Gastrocnemius medialis (tissue), 4 donors: ENCODE data around the gene NUBPL.

Source experiments
- POLR2A ChIP-seq, 2 donors: fragments of 450-650 bp; IDR thresholded peaks; one replicate each; pipeline ENCODE4 v1.6.1; 2017; ENCODE audit warnings: antibody characterized with exemption in 2 of 2, mild to moderate bottlenecking in 2 of 2, moderate library complexity in 2 of 2
- TF ChIP-seq, protein P1 (sequence below), 5 experiments: fragments of 450-650 bp in 3 of 5; fragments of 200-600 bp in 2 of 5; sonication (generic) in 2 of 5; IDR thresholded peaks in 4 of 5; conservative IDR thresholded peaks in 1 of 5; 1 replicate in 4 of 5; 2 replicates in 1 of 5; pipeline ENCODE4 v1.5.1; 2016 to 2019; ENCODE audit warnings: antibody characterized with exemption in 5 of 5, mild to moderate bottlenecking in 3 of 5, moderate library complexity in 3 of 5

DNA sequence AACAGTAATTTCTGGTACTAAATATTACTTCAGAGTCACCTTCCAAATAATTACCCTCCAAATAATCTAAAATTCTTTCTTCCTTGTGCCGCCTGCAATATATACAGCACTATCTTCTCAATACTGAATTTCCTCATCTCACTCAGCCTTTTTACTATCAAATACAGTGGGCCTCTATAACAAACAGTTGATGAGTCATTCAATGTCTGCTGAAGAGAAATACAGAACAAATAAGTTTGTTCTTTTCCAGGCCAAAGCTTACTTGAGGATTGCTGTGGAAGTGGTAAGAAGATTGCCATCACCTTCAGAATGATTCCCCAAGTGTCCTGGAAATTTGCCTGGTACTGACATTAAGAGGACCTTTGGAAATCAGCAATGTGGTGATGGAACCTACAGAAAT is 297.7 kb downstream of the NUBPL start:
- no peak for TF ChIP-seq POLR2A (IDR thresholded peaks at IDR 0.05)
- TF ChIP-seq, protein P1, sequence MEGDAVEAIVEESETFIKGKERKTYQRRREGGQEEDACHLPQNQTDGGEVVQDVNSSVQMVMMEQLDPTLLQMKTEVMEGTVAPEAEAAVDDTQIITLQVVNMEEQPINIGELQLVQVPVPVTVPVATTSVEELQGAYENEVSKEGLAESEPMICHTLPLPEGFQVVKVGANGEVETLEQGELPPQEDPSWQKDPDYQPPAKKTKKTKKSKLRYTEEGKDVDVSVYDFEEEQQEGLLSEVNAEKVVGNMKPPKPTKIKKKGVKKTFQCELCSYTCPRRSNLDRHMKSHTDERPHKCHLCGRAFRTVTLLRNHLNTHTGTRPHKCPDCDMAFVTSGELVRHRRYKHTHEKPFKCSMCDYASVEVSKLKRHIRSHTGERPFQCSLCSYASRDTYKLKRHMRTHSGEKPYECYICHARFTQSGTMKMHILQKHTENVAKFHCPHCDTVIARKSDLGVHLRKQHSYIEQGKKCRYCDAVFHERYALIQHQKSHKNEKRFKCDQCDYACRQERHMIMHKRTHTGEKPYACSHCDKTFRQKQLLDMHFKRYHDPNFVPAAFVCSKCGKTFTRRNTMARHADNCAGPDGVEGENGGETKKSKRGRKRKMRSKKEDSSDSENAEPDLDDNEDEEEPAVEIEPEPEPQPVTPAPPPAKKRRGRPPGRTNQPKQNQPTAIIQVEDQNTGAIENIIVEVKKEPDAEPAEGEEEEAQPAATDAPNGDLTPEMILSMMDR (IDR thresholded peaks at IDR 0.05 in 4 of 5, conservative IDR thresholded peaks at IDR 0.05 in 1 of 5), result no peak
